Caki2 (cell line): ENCODE measurements around the gene KCNG1. TPM values are rescaled to one million over a fixed set of nuclear protein-coding genes. Genes with fewer than 3 reads are reported as not detected.

ENCODE experiments used
- DNase-seq: peaks from one replicate; pipeline ENCODE4 v3.0.0-alpha.2; 2015; ENCODE audit warnings: low read depth
- in situ Hi-C: cut with HindIII; loops from 2 replicates; pipeline ENCODE4 v1.10.0; 2016; ENCODE audit warnings: low sequenced_read_pairs, low pct_unique_long_range_greater_than_20kb, mixed read lengths
- total RNA-seq: library from RNA; depleted of rRNA; stranded (reverse); fragments of >200 nt; shearing (Covaris generic); gene quantifications from 2 replicates; pipeline ENCODE4 v1.2.3, GENCODE V29; 2014; ENCODE audit warnings: low replicate concordance

The KCNG1 gene
- total RNA-seq, 1 experiment from 2014 or later, result 5.7 TPM

DNA sequence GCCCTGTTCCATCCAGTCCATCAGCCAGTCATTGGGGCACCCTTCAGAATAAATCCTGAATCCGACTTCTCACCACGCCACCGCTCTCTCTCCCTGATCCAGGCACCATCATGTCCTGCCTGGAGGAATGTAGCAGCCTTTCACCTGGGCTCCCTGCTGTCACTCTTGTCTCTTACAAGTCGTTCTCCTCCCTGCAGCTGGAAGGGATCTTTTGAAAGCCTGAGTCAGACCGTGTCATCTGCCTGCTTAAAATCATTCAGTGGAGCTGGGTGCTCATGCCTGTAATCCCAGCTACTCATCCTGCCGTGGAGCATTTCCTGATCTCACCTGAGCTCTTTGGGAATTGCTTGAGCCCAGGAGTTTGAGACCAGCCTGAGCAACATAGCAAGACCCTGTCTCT lies 19.2 kb upstream of the KCNG1 start:
- in situ Hi-C loops, result no loop called here
- no peak for DNase-seq

DNA sequence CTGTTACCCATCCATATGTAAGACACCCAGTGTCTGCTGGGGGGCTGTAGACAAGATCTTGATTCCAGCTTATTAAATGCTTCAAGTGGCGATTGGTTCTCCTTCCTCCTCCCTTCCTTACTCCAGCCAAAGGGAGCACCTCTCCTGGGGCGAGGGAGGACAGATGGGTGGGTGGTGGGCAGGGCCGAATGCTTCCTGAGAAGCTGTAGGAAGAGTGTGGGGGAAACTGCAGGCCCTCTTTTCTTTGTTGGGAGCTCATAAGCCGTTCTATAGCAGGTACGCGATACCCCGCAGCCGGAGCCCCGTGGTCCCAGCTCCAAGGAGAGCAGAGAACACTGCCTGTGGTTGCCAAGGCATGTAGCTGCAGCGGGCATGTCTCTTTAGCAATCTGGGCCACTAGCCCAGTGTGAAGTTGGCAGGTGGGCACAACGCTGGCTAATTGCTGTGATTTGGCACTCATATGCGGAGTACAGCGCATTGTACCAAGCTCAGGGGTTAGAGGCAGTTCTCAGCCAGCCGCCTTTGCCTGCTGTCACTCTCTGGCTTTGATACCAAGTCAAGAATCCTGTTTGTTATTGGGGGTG lies 14.7 kb upstream of the KCNG1 start:
- in situ Hi-C loops, result no loop called here
- DNase-seq, result no peak

DNA sequence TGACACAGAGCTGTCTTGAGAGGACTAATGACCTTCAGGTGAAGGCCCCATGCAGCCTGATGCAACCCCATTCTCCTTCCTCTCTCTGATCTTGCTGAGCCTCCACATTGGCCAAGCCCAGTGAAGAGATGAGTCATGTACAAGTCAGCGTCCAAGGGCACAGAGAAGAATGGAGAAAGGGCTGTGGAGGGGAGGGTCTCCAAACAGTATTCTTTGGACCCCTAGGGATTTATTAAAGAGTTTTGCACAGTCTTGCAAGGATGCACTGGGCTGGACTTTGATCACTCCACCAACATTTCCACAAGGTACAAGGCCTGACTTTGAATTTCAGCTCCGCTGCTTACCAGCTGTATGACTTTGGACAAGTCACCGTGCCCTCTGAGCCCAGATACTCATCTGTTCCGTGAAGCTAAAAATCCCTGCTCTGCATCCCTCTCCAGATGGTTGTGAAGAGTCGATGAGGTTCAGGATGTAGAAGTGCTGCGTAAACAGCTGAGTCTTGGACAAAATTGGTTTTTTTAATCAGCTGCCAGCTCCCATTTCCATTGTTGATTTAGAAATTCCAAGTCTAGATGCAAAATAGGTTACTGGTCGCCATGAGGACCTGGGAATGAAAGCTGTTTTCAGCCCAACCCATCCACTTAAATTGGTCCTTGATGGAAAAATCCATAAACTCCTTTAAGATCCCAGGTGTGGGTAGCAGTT lies 14.1 kb upstream of the KCNG1 start:
- in situ Hi-C loops, result no loop called here

DNA sequence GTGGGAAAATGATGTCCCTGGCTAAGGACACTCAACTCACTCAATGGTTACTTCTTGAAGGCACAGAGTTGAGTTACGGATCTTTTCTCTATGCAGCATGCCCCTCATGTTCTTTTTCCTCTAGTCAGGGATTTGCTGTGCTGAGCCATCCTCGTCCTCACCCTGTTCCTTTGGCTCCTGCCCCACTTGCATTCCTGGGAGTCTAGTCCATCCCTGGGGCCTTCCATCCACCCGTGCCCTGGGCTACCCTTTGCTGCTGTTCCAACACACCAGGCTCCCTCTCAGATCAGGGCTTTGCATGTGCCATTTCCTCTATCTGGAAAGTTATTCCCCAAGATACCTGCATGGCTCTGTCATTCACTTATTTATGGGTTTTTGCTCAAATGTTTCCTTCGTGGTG lies 13.3 kb upstream of the KCNG1 start:
- DNase-seq, result no peak
- in situ Hi-C loops, result no loop called here

More for the DNA sequence above, 14.1 kb upstream of the KCNG1 start:
- no peak for DNase-seq

DNA sequence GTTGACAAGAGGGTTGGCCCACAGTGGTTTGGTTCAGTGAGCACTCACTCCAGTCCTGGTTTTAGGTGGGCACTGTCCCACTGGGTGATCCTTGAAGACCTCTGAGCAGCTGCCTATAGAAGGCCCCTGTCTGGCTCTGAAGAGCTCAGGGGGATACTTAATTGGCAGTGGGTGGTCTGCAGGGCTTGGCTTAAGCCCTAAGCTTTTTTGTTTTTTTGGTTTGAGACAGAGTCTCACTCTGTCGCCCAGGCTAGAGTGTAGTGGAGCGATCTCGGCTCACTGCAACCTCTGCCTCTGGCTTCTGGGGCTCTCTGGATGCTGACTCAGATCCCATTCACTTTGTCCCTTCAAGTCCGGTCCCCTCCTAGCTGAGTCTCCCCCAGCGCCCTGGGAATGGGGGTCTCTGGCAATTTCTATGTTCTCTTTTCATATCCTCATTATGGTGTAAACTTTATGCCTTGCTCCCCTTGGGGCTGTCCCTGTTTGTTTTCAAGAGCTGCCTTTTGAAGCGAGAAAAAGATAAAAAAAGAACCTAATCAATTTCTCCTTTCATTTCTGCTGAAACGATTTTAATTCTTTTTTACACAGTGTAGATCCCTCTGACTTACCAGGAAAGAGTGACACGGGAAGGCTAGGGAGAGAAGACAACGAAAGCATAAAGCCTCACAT lies 12.2 kb upstream of the KCNG1 start:
- DNase-seq, result no peak
- in situ Hi-C loops, result no loop called here

DNA sequence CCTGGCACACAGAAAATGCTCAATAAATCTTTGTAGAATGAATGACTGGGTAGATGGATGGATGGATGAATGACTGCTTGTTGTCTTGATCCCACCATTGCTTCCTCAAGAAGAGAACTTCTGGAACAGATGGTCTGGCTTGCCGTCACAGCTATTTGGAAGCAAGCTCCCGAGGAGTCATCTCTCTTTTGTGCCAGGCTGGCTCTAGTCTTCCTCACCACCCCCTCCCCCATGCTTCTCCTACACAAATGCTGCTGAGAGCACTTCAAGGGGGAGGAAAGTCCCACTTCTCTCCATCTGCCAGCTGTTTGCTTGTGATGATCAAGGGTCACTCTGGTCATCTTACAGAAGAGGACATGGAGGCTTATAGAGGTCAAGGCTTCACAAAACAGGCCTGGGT lies 11.6 kb upstream of the KCNG1 start:
- no peak for DNase-seq

DNA sequence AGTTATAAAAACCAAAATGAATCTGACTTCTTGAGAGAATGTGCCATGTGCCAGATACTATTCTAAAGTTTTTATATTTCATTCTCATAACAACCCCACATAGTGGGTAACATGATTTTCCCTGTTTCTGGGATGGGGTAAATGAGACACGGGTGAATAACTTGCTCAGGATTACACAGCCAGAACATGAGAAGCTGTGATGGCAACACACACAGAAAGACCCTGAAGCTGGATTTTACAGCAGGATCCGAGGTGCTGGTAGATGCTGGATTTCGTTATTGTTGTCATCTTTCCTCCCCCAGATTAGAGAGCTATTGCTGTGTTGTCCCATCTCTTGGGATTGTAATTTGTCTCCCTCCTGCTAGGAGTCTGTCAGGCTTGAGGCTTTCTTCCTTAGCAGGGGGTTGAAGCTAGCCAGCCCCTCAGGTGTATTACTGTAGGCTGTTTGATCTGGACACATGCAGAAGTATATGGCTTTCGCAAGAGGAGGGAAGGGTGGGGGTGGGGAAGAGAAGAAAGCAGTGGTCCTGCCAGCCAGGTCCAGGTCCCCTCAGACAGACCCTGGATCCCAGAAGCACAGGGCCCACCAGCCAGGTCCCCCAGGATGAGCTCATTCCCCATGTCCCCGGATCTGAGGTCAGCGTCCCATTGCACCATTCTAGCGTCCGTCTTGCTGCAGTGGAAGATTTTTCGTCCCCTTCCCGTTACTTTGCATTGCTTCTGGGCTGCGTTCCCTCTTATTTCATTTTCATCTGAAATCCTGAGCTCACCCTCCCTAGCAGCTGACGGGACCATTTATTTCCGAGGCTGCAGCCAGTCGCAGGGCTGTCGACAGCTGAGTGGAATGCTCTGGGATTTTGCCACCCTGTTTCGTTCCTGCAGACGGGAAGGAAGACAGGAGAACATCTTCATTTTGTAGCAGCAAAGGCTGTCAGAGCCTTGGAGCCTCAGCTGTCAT lies 7.3 kb upstream of the KCNG1 start:
- no peak for DNase-seq
- in situ Hi-C loops, result no loop called here

More for the DNA sequence above, 11.6 kb upstream of the KCNG1 start:
- in situ Hi-C loops, result no loop called here

DNA sequence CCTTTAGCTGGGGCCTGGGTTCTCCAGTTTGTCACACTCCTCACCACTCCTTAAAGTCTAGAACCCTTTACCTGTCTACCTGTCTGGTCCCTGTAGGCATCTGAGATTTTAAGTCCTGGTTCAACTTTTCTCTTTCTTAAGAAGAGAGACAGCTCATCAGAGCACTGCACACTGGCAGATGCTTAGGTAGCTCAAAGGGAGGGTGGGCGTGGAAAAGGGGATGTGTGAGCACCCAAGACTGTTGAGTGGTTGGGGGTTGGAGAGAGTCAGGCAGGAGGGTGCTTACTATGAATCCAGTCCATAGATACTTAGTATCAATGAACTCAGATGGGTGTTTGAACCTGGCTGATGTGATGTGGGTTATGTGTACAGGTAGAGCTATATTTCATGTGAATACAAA lies 6.6 kb upstream of the KCNG1 start:
- in situ Hi-C loops, result no loop called here
- DNase-seq, result no peak

DNA sequence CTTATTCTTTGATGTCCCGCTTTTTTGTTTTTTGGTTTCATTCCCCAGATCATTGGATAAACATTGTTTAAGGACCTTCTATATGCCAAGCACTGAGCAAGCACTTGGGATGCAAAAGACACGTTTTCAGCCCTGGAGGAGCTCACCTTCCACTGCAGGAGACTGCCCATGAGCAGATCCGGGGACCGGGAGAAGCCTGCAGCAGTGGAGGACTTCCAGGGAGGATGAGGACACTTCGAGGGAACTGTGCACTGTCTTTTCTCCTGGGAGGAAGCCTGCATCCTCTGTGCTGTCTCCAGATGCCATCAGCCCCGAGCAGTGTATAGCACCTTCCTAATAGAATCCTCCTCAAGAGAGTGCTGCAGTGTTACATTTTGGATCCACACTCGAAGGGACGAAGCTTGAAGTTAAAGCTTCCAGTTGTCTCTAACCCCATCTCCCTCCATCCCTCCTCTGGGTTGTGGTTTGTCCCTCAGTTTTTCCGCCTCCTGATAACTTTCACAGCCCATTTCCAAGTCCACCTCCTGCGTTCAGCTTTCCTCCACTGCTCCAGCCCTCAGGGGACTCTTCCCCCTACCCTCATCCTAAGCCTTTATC lies 5.8 kb upstream of the KCNG1 start:
- in situ Hi-C loops, result no loop called here
- DNase-seq, result no peak

DNA sequence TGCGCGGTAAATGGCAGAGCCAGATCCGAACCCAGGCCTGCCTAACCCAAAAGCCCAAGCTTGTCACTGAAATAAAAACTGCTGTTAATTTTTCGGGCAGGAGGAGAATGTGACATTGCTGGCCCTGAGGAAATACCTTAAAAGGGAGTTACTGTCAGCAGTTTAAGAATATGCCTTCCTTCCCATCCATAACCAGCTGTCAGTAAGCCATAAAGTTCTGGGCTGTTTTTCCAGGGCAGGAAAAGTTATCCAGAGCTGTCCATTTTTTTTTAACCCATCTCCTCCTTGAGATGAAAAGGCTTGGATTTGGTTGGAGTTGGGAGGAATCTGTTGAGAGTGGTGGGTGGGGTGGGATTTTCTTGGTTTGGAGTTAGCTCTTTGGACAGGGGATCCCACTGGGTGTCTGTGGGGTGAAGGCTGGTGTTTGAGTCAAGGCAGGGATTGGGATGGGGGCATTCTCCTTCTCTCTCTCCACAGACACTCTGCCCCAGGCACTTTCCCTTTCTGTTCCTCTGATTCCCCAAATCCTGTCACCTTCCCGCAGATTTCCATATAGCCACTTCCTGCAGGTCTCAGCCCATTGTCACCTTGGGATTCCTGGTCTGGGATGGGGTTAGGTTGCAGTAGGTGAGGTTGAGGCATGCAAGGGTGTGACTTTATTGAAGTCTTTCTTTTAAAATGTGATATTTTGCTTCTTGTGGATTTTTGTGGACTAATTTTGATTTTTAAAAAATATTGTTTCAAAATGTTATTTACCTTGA lies 4.3 kb upstream of the KCNG1 start:
- DNase-seq, result no peak
- in situ Hi-C loops, result no loop called here

DNA sequence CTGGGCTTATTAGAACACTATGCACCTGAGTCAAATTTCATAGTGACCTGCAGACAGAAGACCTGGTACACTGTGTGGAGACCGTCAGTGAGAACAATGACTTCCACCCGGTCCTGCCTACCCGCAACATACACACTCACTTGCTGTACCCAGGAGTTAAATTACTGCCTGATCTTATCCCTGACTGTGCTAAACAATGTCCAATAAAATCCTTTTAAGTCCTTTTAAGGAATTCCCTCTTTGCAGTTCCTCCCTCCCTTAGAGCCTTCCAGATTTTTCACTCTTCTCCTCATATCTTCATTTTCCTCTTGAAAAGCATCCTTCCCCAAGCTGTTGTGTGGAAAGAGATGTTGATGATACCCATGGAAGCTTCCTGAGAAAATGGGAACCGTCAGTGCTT lies 3.4 kb upstream of the KCNG1 start:
- in situ Hi-C loops, result no loop called here
- DNase-seq, result no peak

DNA sequence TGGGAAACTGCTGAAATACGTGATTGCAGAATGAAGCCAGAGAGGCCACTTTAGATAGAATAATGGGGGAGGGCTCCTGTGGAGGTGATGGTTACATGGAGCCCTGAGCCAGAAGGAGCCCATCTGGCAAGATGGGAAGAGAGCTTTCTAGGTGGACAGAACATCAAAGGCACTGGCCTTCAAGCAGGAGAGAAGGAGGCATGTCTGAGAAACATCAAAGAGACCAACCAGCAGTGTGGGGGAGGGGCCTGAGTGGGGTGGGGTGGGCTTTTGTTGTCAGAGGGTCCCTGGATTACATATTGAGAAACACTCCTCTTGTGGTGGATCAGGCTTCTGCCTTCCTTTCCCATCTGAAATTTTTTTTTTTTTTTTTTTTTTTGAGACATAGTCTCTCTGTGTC lies 1.9 kb upstream of the KCNG1 start:
- DNase-seq, result no peak
- in situ Hi-C loops, result no loop called here

DNA sequence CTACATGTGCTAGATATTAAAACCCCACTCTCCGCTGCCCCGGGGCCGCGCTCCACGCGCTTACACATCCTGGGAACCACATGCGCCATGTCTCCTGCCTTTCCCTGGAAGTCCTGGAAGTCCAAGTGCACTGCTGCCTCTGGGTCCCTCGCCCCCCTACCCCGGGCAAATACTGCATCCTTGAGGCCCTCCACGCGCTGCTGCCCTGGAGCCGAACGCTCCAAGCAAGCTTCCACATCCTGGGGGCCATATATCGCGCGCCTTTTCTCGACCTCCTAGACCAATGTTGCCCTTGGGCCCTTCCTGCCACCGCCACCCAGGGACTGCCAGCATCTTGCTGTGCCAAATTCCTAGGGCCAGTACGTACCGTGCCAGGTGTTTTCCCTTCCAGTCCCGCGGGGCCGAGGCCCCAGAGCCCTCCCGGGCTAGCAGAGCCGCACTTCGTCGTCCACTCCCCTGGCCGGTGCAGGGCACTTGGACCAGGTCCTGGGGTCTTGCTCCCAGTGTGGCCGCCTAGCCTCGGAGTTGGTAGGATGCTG lies 779 bp upstream of the KCNG1 start:
- no peak for DNase-seq
- in situ Hi-C loops, result no loop called here

DNA sequence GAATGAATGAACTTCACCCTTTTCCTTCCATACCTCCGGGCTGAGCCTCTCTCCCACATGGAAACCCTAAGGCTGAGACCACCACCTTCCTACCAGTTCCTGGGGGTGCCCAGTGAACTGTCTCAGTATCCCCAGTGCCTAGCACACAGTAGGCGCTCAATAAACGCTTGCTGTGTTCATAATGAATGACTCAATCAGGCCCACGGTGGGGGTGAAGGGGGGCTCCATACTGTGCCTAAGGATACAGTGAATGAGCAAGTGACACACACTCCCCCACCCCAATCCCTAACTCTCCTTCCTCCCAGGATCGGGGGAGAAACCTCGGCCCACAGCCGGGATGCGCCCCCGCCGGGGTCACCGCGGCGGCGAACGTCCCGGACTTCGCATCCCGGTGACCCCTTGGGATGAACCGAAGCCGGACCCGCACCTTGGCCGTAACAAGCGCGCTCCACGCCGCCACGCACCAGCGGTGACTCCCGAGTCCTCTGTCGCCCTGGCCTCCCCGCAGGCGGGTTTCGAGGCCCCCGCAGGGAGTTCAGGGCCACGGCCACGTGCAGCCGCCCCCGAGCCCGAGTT lies 592 bp downstream of the KCNG1 start:
- DNase-seq, result no peak
- in situ Hi-C loops, result no loop called here

DNA sequence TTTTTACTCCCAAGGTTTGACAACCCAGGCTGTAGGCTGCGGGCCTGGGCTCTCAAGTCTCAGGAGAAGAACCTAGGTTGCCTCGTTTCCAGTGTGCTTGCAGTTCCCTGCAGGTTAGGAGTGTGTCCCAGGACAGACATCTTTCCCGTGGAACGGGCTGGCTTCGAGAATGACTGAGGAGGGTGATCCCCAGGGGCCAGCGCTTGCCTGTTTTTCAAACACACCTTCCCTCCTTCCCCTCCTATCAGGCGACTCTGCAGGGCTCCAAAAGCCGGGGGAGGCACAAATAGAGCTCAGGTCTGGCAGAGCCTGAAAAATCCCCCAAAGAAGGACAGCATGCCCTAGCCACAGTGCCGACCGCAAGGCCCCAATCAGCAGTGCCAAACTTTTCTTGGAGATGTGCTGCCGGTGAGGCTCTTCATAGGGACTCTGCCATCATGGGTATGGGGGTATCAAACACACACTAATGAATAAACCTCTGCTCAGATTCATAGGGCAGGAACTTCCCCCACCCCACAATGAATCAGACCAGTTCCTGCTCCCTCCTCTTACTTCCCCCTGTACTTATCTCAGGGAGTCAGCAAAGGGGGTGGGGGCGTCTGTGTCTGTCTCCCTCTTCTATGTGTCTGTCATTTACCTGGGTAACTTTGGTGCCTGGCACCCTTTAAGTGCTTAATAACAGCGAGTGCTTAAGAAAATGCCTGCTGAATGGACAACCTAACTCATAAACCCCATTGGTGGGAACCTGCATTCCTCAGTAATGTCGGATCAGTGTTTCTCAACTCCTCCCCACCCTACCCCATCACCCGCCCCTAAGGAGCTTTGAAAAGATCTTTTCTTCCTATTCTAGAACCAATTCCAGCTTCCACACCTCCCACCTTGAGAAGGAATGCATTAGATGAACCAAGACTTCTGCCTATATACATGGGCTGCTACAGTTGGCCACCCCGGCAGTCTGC lies 1.6 kb downstream of the KCNG1 start:
- in situ Hi-C loops, result no loop called here
- no peak for DNase-seq

DNA sequence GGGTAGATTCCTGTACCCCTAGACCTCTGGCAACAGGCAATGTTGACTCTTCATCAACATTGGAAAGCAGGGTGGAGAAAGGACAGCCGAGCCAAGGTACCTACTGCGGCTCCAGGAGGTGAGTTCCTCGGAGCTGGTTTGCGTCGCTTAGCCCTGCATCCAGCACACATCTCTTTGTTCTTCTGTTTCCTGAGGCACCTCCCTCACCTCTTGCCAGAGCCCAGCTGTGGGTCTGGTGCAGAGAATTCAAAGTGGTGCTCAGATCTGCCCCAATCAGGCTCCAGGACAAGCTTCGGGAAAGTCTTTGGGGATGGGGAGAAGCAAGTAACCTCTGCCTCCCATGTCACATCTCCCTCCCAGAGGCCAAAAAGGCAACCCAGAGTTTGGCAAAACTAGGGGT lies 2.2 kb downstream of the KCNG1 start:
- in situ Hi-C loops, result no loop called here
- DNase-seq, result no peak
